ENCODE measurements around the gene IGF2.

IGF2 gene

GRCh38 chr11:2088746-2089535, 50.2 kb downstream of the IGF2 start:
- DNase-seq (ENCODE audit: low read depth) = no peak
- TF ChIP-seq, protein P1, sequence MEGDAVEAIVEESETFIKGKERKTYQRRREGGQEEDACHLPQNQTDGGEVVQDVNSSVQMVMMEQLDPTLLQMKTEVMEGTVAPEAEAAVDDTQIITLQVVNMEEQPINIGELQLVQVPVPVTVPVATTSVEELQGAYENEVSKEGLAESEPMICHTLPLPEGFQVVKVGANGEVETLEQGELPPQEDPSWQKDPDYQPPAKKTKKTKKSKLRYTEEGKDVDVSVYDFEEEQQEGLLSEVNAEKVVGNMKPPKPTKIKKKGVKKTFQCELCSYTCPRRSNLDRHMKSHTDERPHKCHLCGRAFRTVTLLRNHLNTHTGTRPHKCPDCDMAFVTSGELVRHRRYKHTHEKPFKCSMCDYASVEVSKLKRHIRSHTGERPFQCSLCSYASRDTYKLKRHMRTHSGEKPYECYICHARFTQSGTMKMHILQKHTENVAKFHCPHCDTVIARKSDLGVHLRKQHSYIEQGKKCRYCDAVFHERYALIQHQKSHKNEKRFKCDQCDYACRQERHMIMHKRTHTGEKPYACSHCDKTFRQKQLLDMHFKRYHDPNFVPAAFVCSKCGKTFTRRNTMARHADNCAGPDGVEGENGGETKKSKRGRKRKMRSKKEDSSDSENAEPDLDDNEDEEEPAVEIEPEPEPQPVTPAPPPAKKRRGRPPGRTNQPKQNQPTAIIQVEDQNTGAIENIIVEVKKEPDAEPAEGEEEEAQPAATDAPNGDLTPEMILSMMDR (IDR thresholded peaks at IDR 0.05; ENCODE audit: low read depth, low read length, missing control alignments) = peak; percentile 16
- H3K4me3 ChIP-seq (ENCODE audit: low read depth, low read length) = no peak overlapping the region

DNA sequence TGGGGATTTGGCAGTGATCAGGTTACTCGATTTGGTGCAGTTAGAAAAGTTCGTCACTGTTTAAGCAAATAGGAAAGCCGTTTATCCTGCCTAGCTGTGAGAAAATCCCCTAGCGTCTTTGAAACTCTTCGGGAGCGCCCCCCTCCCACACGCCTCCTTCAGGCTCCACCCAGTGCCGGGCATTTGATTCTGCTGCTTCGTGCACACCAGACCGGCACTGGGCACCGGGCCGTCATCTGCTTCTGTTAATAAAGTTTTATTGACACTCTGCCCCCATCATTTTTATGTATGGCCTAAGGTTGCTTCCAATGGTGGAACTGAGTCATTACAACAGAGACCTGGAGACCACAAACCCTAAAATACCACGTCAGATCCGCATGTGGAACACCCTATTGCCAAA, 50.9 kb downstream of the IGF2 start:
- no peak for DNase-seq (ENCODE audit: low read depth)
- TF ChIP-seq, protein P1 (IDR thresholded peaks at IDR 0.05; ENCODE audit: low read depth, low read length, missing control alignments) = no peak

GRCh38 chr11:2086239-2087040, 52.7 kb downstream of the IGF2 start:
- TF ChIP-seq, protein P1 (IDR thresholded peaks at IDR 0.05; ENCODE audit: low read depth, low read length, missing control alignments) = no peak
- DNase-seq (ENCODE audit: low read depth) = no peak

More for the DNA sequence above, 50.9 kb downstream of the IGF2 start:
- no peak overlapping the region for H3K4me3 ChIP-seq (ENCODE audit: low read depth, low read length)

DNA sequence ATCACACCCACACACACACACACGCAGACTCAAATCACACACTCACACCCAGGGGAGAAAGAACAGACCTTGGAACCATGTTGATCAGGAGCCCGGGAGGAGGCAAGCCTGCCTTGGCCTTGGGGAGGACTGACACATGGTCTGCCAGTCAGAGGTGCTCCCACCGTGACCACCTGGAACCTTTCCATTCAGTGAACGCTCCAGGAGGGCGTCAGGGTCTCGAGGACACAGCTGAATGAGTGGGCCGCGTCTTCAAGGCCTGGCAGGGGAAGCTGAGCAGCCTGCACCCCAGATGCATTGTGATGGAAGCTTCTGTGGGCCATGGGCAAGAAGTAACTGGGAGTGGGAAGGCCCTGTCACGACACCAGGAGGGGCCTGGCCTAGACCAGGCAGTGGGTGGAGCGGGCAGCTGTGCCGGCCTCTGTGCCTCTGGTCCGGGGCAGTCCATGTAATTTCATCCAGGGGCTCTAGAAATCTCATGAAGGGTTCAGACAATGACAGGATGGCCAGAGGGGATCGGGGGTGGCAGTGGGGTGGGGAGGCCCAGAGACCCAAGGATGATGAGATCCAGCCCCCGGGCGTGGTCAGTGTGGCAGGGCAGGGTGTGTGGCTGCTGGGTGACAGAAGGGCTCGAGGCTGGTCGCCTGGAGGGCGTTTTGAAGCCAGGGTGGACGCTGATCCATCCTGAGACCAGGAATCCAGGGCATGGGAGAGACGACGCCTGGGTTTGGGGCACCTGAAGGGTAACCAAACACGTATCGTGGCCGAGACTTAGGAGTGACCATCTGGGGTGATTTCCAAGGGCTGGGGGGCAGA, 53.7 kb downstream of the IGF2 start:
- no peak for DNase-seq (ENCODE audit: low read depth)
- no peak overlapping the region for H3K4me3 ChIP-seq (ENCODE audit: low read depth, low read length)
- TF ChIP-seq, protein P1 (IDR thresholded peaks at IDR 0.05; ENCODE audit: low read depth, low read length, missing control alignments) = no peak

More at GRCh38 chr11:2086239-2087040, 52.7 kb downstream of the IGF2 start:
- H3K4me3 ChIP-seq (ENCODE audit: low read depth, low read length) = no peak overlapping the region

DNA sequence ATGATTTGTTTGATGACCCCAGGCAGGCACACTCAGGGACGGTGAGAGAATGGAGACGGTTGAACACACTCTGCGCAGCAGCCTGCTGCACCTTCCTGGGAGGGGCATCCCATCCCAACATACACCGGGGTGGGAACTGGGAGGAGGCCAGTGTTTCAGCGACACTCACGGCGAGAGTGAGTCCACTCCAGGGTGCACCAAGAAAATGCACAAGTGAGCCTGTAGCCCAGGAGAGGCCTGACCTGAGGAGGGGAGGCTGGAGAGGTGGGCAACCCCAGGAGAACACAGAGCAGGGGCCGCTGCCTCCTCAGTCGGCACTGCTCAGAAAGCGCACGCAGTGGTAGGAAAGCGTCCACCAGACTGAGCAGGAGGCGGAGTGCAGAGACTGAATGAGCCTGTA, 54.5 kb downstream of the IGF2 start:
- H3K4me3 ChIP-seq (ENCODE audit: low read depth, low read length) = no peak overlapping the region
- TF ChIP-seq, protein P1 (IDR thresholded peaks at IDR 0.05; ENCODE audit: low read depth, low read length, missing control alignments) = no peak

More for the DNA sequence above, 54.5 kb downstream of the IGF2 start:
- no peak for DNase-seq (ENCODE audit: low read depth)
